ENCODE measurements around the gene CREG1. TPM values are rescaled to one million over a fixed set of nuclear protein-coding genes. Genes with fewer than 3 reads are reported as not detected.

Gene CREG1
- polyA plus RNA-seq, 1 experiment, result 27.5 TPM

DNA sequence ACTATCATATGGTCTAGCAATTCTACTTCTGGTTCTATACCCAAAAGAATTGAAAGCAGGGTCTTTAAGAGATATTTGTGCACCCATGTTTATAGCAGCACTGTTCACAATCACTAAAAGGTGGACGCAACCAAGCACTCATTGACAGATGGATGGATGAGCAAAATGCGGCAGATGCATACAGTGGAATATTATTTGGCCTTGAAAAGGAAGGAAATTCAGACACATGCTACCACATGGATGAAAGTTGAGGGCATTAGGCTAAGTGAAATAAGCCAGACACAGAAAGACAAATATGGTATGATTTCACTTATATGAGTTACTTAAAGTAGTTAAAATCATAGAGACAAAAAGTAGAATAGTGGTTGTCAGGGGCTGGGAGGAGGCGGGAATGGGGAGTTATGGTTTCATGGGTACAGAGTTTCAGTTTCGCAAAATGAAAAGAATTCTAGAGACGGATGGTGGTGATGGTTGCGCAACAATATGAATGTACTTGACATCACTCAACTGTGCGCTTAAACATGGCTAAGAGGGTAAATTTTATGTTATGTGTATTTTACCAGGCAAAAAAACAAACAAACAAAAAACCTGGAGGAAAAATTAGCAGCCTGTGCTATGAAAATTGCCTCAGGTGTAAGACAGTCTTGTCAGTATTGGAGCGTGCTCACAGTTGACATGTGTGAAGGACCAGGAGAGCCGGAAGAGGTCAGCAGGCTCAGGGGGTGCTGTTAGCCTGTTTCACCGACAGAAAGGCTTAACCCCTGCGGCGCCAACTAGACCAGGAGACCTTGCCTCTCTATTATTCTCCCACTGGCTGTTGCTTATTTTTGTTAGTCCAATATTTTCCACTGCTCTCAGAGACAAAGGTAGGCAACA lies 61.7 kb downstream of the CREG1 start:
- DNase-seq (ENCODE audit: low read depth), result no peak
- Histone ChIP-seq H3K36me3 (ENCODE audit: control insufficient read depth, insufficient read depth, low read length) (no peaks in the 10 kb centered on the region), H3K27me3 (ENCODE audit: control insufficient read depth, insufficient read depth, low read length) (peaks cover 1% of the 10 kb centered on the region; the same call in 1 of the 2 replicates), H3K4me3 (ENCODE audit: low read depth, low read length) (no peak overlapping the region)
- POLR2A ChIA-PET, result no interaction called here
- CTCF ChIA-PET, result interaction anchor here (2.2 kb wide), 1 partner anchor 26 kb away, joined by 4 read pairs; no protein-coding TSS in a partner anchor
- TF ChIP-seq, protein P1, sequence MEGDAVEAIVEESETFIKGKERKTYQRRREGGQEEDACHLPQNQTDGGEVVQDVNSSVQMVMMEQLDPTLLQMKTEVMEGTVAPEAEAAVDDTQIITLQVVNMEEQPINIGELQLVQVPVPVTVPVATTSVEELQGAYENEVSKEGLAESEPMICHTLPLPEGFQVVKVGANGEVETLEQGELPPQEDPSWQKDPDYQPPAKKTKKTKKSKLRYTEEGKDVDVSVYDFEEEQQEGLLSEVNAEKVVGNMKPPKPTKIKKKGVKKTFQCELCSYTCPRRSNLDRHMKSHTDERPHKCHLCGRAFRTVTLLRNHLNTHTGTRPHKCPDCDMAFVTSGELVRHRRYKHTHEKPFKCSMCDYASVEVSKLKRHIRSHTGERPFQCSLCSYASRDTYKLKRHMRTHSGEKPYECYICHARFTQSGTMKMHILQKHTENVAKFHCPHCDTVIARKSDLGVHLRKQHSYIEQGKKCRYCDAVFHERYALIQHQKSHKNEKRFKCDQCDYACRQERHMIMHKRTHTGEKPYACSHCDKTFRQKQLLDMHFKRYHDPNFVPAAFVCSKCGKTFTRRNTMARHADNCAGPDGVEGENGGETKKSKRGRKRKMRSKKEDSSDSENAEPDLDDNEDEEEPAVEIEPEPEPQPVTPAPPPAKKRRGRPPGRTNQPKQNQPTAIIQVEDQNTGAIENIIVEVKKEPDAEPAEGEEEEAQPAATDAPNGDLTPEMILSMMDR (IDR thresholded peaks at IDR 0.05; ENCODE audit: insufficient read depth, low read depth, low read length), result no peak

Other genes with a start within 250 kb of the CREG1 start
- gene CD247, start 35.2 kb downstream of the CREG1 start, polyA plus RNA-seq (2011; rRNA removed), result not detected in 2 replicates
- not detected in 2 replicates for gene RCSD1, start 76.5 kb upstream of the CREG1 start, polyA plus RNA-seq (2011; rRNA removed)
- gene MPZL1, start 168.2 kb upstream of the CREG1 start, polyA plus RNA-seq (2011; rRNA removed), result 79.1 and 125 TPM in 2 replicates

All from BJ (cell line).